MCF 10A (cell line): ENCODE data around the gene MALSU1. TPM values are rescaled to one million over a fixed set of nuclear protein-coding genes. Genes with fewer than 3 reads are reported as not detected.

ENCODE experiments used
- BruUV-seq: library from RNA; stranded (reverse); fragments of 400-500 nt; replicated peaks from 2 replicates; lab custom pipeline; 2021; lab: Mats Ljungman, UMichigan
- CTCF ChIA-PET: fragments of 300-600 bp; sonication (Branson Sonifier 250); formaldehyde crosslinking; extraction: SDS; loops from one replicate; lab custom pipeline; 2021; ENCODE audit warnings: antibody characterized with exemption, inconsistent platforms; lab: Yijun Ruan, JAX
- POLR2A ChIA-PET: fragments of 300-600, 350-650 bp; sonication (Branson Sonifier 250); formaldehyde crosslinking; extraction: SDS; loops from one replicate; lab custom pipeline; 2020; ENCODE audit warnings: antibody characterized with exemption, inconsistent platforms; lab: Yijun Ruan, JAX
- DNase-seq: peaks from one replicate; pipeline ENCODE4 v3.0.0-alpha.2; 2018; ENCODE audit not compliant: unreplicated experiment
- H3K27ac Mint-ChIP-seq: one replicate; pipeline ENCODE4 v1.8.0; 2022; ENCODE audit warnings: mild to moderate bottlenecking, low read depth, mixed read lengths; ENCODE audit not compliant: unreplicated experiment
- H3K27me3 Mint-ChIP-seq: one replicate; pipeline ENCODE4 v1.8.0; 2022; ENCODE audit warnings: mixed read lengths; ENCODE audit not compliant: insufficient read depth, unreplicated experiment
- H3K36me3 Mint-ChIP-seq: one replicate; pipeline ENCODE4 v1.8.0; 2022; ENCODE audit warnings: mild to moderate bottlenecking, moderate library complexity, mixed read lengths; ENCODE audit not compliant: insufficient read depth, unreplicated experiment
- H3K4me1 Mint-ChIP-seq: one replicate; pipeline ENCODE4 v1.8.0; 2022; ENCODE audit warnings: mixed read lengths; ENCODE audit not compliant: insufficient read depth, unreplicated experiment
- H3K4me3 Mint-ChIP-seq: one replicate; pipeline ENCODE4 v1.8.0; 2022; ENCODE audit warnings: mild to moderate bottlenecking, moderate library complexity, mixed read lengths; ENCODE audit not compliant: unreplicated experiment
- H3K9me3 Mint-ChIP-seq: one replicate; pipeline ENCODE4 v1.8.0; 2022; ENCODE audit warnings: mixed read lengths; ENCODE audit not compliant: unreplicated experiment
- intact Hi-C: fragments of 100-400 bp; cut with micrococcal nuclease; formaldehyde crosslinking; loops from 2 replicates; pipeline ENCODE4 v1.14.1; 2022
- total RNA-seq: library from RNA; stranded (reverse); gene quantifications from 2 replicates; pipeline ENCODE4 v1.2.3, GENCODE V29; 2022
- TF ChIP-seq, protein P1 (sequence below): fragments of 200-600 bp; IDR thresholded peaks from one replicate; pipeline ENCODE4 v1.8.0; 2022; ENCODE audit warnings: antibody characterized with exemption, mild to moderate bottlenecking; ENCODE audit not compliant: unreplicated experiment

MALSU1 gene
- total RNA-seq, 1 experiment from 2014 or later, result 64.8 TPM

DNA sequence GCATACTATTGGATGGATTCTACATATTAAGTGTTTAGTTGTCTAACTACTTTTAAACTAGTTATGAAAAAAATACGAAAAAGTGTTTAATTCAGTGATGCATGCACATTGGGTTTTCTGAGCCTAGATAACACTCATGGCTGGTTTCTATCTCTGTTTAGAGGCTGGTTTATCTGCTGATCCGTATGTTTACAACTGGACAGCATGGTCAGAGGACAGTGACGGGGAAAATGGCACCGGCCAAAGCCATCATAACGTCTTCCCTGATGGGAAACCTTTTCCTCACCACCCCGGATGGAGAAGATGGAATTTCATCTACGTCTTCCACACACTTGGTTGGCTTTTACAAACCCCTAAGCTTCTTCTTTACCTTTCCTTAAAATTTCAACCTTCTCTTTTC is 42.4 kb upstream of the MALSU1 start:
- POLR2A ChIA-PET, result interaction anchor here (0.6 kb wide), 1 partner anchor 73 kb away, joined by 3 read pairs; no protein-coding TSS in a partner anchor
- peaks cover 6% of the 10 kb centered on the region for H3K9me3 Mint-ChIP-seq
- H3K27ac Mint-ChIP-seq, result no peak overlapping the region
- CTCF ChIA-PET, result interaction anchor here (0.7 to 1.6 kb wide), 4 partner anchors 16 to 226 kb away, joined by 3 to 4 read pairs (median 4); no protein-coding TSS in a partner anchor
- TF ChIP-seq, protein P1, sequence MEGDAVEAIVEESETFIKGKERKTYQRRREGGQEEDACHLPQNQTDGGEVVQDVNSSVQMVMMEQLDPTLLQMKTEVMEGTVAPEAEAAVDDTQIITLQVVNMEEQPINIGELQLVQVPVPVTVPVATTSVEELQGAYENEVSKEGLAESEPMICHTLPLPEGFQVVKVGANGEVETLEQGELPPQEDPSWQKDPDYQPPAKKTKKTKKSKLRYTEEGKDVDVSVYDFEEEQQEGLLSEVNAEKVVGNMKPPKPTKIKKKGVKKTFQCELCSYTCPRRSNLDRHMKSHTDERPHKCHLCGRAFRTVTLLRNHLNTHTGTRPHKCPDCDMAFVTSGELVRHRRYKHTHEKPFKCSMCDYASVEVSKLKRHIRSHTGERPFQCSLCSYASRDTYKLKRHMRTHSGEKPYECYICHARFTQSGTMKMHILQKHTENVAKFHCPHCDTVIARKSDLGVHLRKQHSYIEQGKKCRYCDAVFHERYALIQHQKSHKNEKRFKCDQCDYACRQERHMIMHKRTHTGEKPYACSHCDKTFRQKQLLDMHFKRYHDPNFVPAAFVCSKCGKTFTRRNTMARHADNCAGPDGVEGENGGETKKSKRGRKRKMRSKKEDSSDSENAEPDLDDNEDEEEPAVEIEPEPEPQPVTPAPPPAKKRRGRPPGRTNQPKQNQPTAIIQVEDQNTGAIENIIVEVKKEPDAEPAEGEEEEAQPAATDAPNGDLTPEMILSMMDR, result no peak
- no peaks in the 10 kb centered on the region for H3K4me1 Mint-ChIP-seq
- H3K36me3 Mint-ChIP-seq, result no peaks in the 10 kb centered on the region
- BruUV-seq, result no TSS peak
- no peaks in the 10 kb centered on the region for H3K27me3 Mint-ChIP-seq
- no peak for DNase-seq
- intact Hi-C loops, result no loop called here
- no peak overlapping the region for H3K4me3 Mint-ChIP-seq

- TF ChIP-seq, protein P1, result no peak
- no peaks in the 10 kb centered on the region for H3K36me3 Mint-ChIP-seq
- no peak overlapping the region for H3K4me3 Mint-ChIP-seq
- no peak for DNase-seq
- no TSS peak for BruUV-seq
- ChIA-PET CTCF (interaction anchor here (0.7 to 7.6 kb wide), 10 partner anchors 9 to 473 kb away, joined by 3 to 99 read pairs (median 4); no protein-coding TSS in a partner anchor), POLR2A (interaction anchor here (1.5 kb wide), 1 partner anchor 76 kb away, joined by 5 read pairs; no protein-coding TSS in a partner anchor)
- no peak overlapping the region for H3K27ac Mint-ChIP-seq
- H3K4me1 Mint-ChIP-seq, result no peaks in the 10 kb centered on the region
- intact Hi-C loops, result loop anchor here (5.0 kb wide), 1 partner anchor 173 kb away; no protein-coding TSS in a partner anchor
- no peaks in the 10 kb centered on the region for H3K27me3 Mint-ChIP-seq
- no peaks in the 10 kb centered on the region for H3K9me3 Mint-ChIP-seq
These were observed 38.8 kb upstream of the MALSU1 start for GRCh38 chr7:23260371-23260770.

GRCh38 chr7:23261843-23262452 is 37.2 kb upstream of the MALSU1 start:
- TF ChIP-seq, protein P1, result peak; percentile 83
- Mint-ChIP-seq H3K27ac (no peak overlapping the region), H3K36me3 (no peaks in the 10 kb centered on the region), H3K4me1 (no peaks in the 10 kb centered on the region), H3K27me3 (no peaks in the 10 kb centered on the region), H3K9me3 (no peaks in the 10 kb centered on the region), H3K4me3 (no peak overlapping the region)
- ChIA-PET POLR2A (interaction anchor here (0.9 kb wide), 1 partner anchor 80 kb away, joined by 4 read pairs; no protein-coding TSS in a partner anchor), CTCF (interaction anchor here (0.6 to 7.6 kb wide), 19 partner anchors 8 to 408 kb away, joined by 3 to 99 read pairs (median 4); partner anchors contain the start of gene GPNMB)
- no TSS peak for BruUV-seq
- peak; percentile 75 for DNase-seq
- intact Hi-C loops, result loop anchor here (1.0 to 5.0 kb wide), 2 partner anchors 77 to 175 kb away; no protein-coding TSS in a partner anchor

DNA sequence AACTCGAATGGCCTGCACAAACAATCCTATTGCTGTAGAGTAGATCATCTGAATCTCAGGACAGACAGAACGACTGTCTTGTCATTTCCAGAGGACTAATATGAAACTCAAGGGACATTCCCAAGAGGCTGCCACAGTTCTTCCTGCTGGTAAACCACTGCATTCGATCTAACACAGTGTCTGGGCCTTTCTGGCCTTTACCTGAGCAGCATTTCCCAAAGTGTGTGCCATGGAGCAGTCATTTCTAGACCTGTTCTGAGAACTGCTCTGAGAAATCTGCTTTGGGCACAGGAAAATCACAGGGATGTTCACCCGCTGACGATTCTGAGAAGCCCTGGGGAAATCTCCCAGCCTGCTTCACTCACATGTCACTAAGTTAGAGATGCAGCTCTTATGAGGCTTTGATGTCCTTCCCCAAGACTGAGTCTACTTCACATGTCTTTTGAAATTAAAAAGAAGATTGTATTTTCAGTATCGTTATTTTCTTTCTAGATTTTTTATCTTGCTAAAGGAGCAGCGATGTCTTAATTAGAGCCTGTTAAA is 34.2 kb upstream of the MALSU1 start:
- ChIA-PET POLR2A (interaction anchor here (0.9 to 1.1 kb wide), 2 partner anchors 34 to 149 kb away, joined by 3 read pairs; partner anchors contain the start of gene MALSU1), CTCF (interaction anchor here (0.7 to 7.6 kb wide), 6 partner anchors 6 to 93 kb away, joined by 3 to 99 read pairs (median 4); no protein-coding TSS in a partner anchor)
- intact Hi-C loops, result loop anchor here (5.0 kb wide), 1 partner anchor 178 kb away; no protein-coding TSS in a partner anchor
- no TSS peak for BruUV-seq
- Mint-ChIP-seq H3K36me3 (no peaks in the 10 kb centered on the region), H3K4me1 (no peaks in the 10 kb centered on the region), H3K9me3 (no peaks in the 10 kb centered on the region), H3K27ac (no peak overlapping the region), H3K4me3 (no peak overlapping the region), H3K27me3 (no peaks in the 10 kb centered on the region)
- TF ChIP-seq, protein P1, result no peak
- DNase-seq, result no peak
